IMR-90 (cell line): Measurements from ENCODE around the gene CDKAL1. TPM values are rescaled to one million over a fixed set of nuclear protein-coding genes. Genes with fewer than 3 reads are reported as not detected.

Source experiments
- ATAC-seq: fragments of 200-7000 bp; cut with Tn5 transposase; 2 replicates; pipeline ENCODE4 v1.9.1; 2020; ENCODE audit warnings: low read depth, mild to moderate bottlenecking, moderate library complexity
- BruUV-seq: library from RNA; stranded (reverse); fragments of 400-500 nt; replicated peaks from 2 replicates; lab custom pipeline; 2021; lab: Mats Ljungman, UMichigan
- CTCF ChIA-PET: fragments of 300-600 bp; formaldehyde crosslinking; extraction: SDS; loops from one replicate; lab custom pipeline; 2021; ENCODE audit warnings: antibody characterized with exemption; lab: Yijun Ruan, JAX
- POLR2A ChIA-PET: fragments of 300-600 bp; sonication (Branson Sonifier 250); formaldehyde crosslinking; loops from one replicate; lab custom pipeline; 2022; ENCODE audit warnings: antibody characterized with exemption; ENCODE audit not compliant: unreplicated experiment; lab: Charles Lee
- DNase-seq: peaks from one replicate; pipeline ENCODE4 v3.0.0; 2013
- H2AFZ ChIP-seq: replicated peaks from 2 replicates; pipeline ENCODE3; 2013; ENCODE audit warnings: low read length, mild to moderate bottlenecking; ENCODE audit not compliant: poor library complexity
- H2AK5ac ChIP-seq: 2 replicates; pipeline ENCODE4 v1.6.1; 2013; ENCODE audit warnings: low read depth, low read length, inconsistent platforms
- H2AK9ac ChIP-seq: replicated peaks from 2 replicates; pipeline ENCODE3; 2013; ENCODE audit warnings: mild to moderate bottlenecking, low read depth, low read length, moderate library complexity; ENCODE audit not compliant: poor library complexity
- H2BK120ac ChIP-seq: 2 replicates; pipeline ENCODE4 v1.6.1; 2013; ENCODE audit warnings: low read depth, low read length, inconsistent platforms
- H2BK15ac ChIP-seq: 3 replicates; pipeline ENCODE4 v1.6.1; 2013; ENCODE audit warnings: low read depth, low read length, inconsistent platforms
- H2BK20ac ChIP-seq: 2 replicates; pipeline ENCODE4 v1.6.1; 2013; ENCODE audit warnings: low read depth, mild to moderate bottlenecking, inconsistent platforms, low read length, moderate library complexity
- H2BK5ac ChIP-seq: 2 replicates; pipeline ENCODE4 v1.6.1; 2013; ENCODE audit warnings: mild to moderate bottlenecking, low read depth, low read length, inconsistent platforms; ENCODE audit not compliant: poor library complexity, severe bottlenecking
- H3K14ac ChIP-seq: replicated peaks from 2 replicates; pipeline ENCODE4 v1.6.1; 2013; ENCODE audit warnings: low read depth, low read length, inconsistent platforms
- H3K18ac ChIP-seq: 2 replicates; pipeline ENCODE4 v1.6.1; 2013; ENCODE audit warnings: low read depth, low read length, control low read depth
- H3K23ac ChIP-seq: 2 replicates; pipeline ENCODE4 v1.6.1; 2013; ENCODE audit warnings: low read depth, low read length, inconsistent platforms
- H3K27ac ChIP-seq: 2 replicates; pipeline ENCODE4 v1.5.1; 2013; ENCODE audit warnings: mild to moderate bottlenecking, control low read depth, low read length; ENCODE audit not compliant: insufficient read depth
- H3K27me3 ChIP-seq: 2 replicates; pipeline ENCODE4 v1.6.1; 2013; ENCODE audit warnings: low read length; ENCODE audit not compliant: control insufficient read depth, insufficient read depth
- H3K36me3 ChIP-seq: 2 replicates; pipeline ENCODE4 v1.6.1; 2013; ENCODE audit warnings: low read length, mixed read lengths; ENCODE audit not compliant: control insufficient read depth, insufficient read depth
- H3K4ac ChIP-seq: 2 replicates; pipeline ENCODE4 v1.6.1; 2013; ENCODE audit warnings: low read depth, low read length, inconsistent platforms
- H3K4me1 ChIP-seq: 2 replicates; pipeline ENCODE4 v1.6.1; 2013; ENCODE audit warnings: low read length, mixed read lengths; ENCODE audit not compliant: control insufficient read depth, insufficient read depth
- H3K4me2 ChIP-seq: 2 replicates; pipeline ENCODE4 v1.6.1; 2013; ENCODE audit warnings: low read depth, mild to moderate bottlenecking, control low read depth, low read length, moderate library complexity
- H3K4me3 ChIP-seq: 2 replicates; pipeline ENCODE4 v1.5.1; 2013; ENCODE audit warnings: low read depth, mild to moderate bottlenecking, control low read depth, low read length, moderate library complexity; ENCODE audit not compliant: insufficient read depth
- H3K56ac ChIP-seq: 2 replicates; pipeline ENCODE4 v1.6.1; 2013; ENCODE audit warnings: low read length, inconsistent platforms; ENCODE audit not compliant: insufficient read depth; ENCODE audit errors: extremely low read depth
- H3K79me1 ChIP-seq, 2 experiments: 2 replicates each; pipeline ENCODE4 v1.6.1; 2013; ENCODE audit warnings: low read length in 2 of 2, inconsistent platforms in 1 of 2, low read depth in 1 of 2
- H3K9ac ChIP-seq: 2 replicates; pipeline ENCODE4 v1.6.1; 2013; ENCODE audit warnings: low read depth, low read length, control low read depth
- H3K9me1 ChIP-seq: 2 replicates; pipeline ENCODE4 v1.6.1; 2013; ENCODE audit warnings: low read length, inconsistent platforms; ENCODE audit not compliant: insufficient read depth
- H3K9me3 ChIP-seq: 2 replicates; pipeline ENCODE4 v1.6.1; 2013; ENCODE audit warnings: low read length; ENCODE audit not compliant: control insufficient read depth, insufficient read depth
- H4K20me1 ChIP-seq: 2 replicates; pipeline ENCODE4 v1.6.1; 2013; ENCODE audit warnings: low read length, inconsistent platforms; ENCODE audit not compliant: insufficient read depth
- H4K5ac ChIP-seq: 2 replicates; pipeline ENCODE4 v1.6.1; 2013; ENCODE audit warnings: mild to moderate bottlenecking, low read depth, low read length, control low read depth
- H4K8ac ChIP-seq, 2 experiments: 2 replicates each; pipeline ENCODE4 v1.6.1; 2013; ENCODE audit warnings: low read depth in 2 of 2, low read length in 2 of 2, control low read depth in 1 of 2, inconsistent platforms in 1 of 2
- H4K91ac ChIP-seq: 2 replicates; pipeline ENCODE4 v1.6.1; 2013; ENCODE audit warnings: low read depth, low read length, inconsistent platforms; ENCODE audit not compliant: insufficient read depth
- BHLHE40 ChIP-seq: fragments of 150-350 bp; IDR thresholded peaks from 2 replicates; pipeline ENCODE4 v1.6.1; 2016; ENCODE audit warnings: mild to moderate bottlenecking, low read depth, low read length
- CEBPB ChIP-seq: IDR thresholded peaks from 2 replicates; pipeline ENCODE4 v1.6.1; 2012; ENCODE audit warnings: low read depth, low read length, improper control_type of control experiment
- CHD1 ChIP-seq: IDR thresholded peaks from 2 replicates; pipeline ENCODE4 v1.6.1; 2012; ENCODE audit warnings: low read depth, low read length, improper control_type of control experiment
- CTCF ChIP-seq: conservative IDR thresholded peaks from 2 replicates; pipeline ENCODE4 v1.5.1; 2012; ENCODE audit warnings: mild to moderate bottlenecking, low read depth, low read length, improper control_type of control experiment
- ELK1 ChIP-seq: fragments of 150-350 bp; IDR thresholded peaks from 2 replicates; pipeline ENCODE4 v1.6.1; 2016; ENCODE audit warnings: low read depth, mild to moderate bottlenecking, low read length, moderate library complexity, borderline replicate concordance
- FOS ChIP-seq: fragments of 150-350 bp; IDR thresholded peaks from 2 replicates; pipeline ENCODE4 v1.6.1; 2016; ENCODE audit warnings: low read depth, low read length
- MAFK ChIP-seq: IDR thresholded peaks from 2 replicates; pipeline ENCODE4 v1.6.1; 2012; ENCODE audit warnings: low read depth, low read length, improper control_type of control experiment
- MAZ ChIP-seq: IDR thresholded peaks from 2 replicates; pipeline ENCODE4 v1.6.1; 2012; ENCODE audit warnings: low read depth, mild to moderate bottlenecking, low read length, improper control_type of control experiment, moderate library complexity, borderline replicate concordance
- MXI1 ChIP-seq: IDR thresholded peaks from 2 replicates; pipeline ENCODE4 v1.6.1; 2012; ENCODE audit warnings: low read depth, mild to moderate bottlenecking, low read length, moderate library complexity, borderline replicate concordance
- NFE2L2 ChIP-seq: fragments of 150-350 bp; IDR thresholded peaks from 2 replicates; pipeline ENCODE4 v1.6.1; 2016; ENCODE audit warnings: low read depth, mild to moderate bottlenecking, low read length
- POLR2A ChIP-seq: IDR thresholded peaks from 2 replicates; pipeline ENCODE4 v1.6.1; 2012; ENCODE audit warnings: mild to moderate bottlenecking, low read depth, low read length
- RAD21 ChIP-seq: IDR thresholded peaks from 2 replicates; pipeline ENCODE4 v1.6.1; 2012; ENCODE audit warnings: low read length, improper control_type of control experiment
- RCOR1 ChIP-seq: IDR thresholded peaks from 2 replicates; pipeline ENCODE4 v1.6.1; 2012; ENCODE audit warnings: mild to moderate bottlenecking, low read length, improper control_type of control experiment; ENCODE audit not compliant: insufficient replicate concordance
- RFX5 ChIP-seq: IDR thresholded peaks from 2 replicates; pipeline ENCODE4 v1.8.0; 2012; ENCODE audit warnings: low read depth, mild to moderate bottlenecking, low read length, moderate library complexity
- SMC3 ChIP-seq: fragments of 150-350 bp; IDR thresholded peaks from 2 replicates; pipeline ENCODE4 v1.6.1; 2016; ENCODE audit warnings: low read depth, mild to moderate bottlenecking, antibody characterized with exemption, low read length, moderate library complexity
- USF2 ChIP-seq: fragments of 150-350 bp; IDR thresholded peaks from 2 replicates; pipeline ENCODE4 v1.6.1; 2017; ENCODE audit warnings: mild to moderate bottlenecking, antibody characterized with exemption, low read length, low read depth
- WGBS, 2 experiments: methylation state at CpG; one replicate each; pipeline versions ENCODE4 v1.1.5 to v1.1.7; 2013; ENCODE audit warnings: missing lambda C conversion rate in 2 of 2; ENCODE audit not compliant: insufficient read length in 1 of 2; ENCODE audit errors: extremely low coverage in 2 of 2; 5-methylcytosine and 5-hydroxymethylcytosine counted together
- dilution Hi-C: fragments of 300-500 bp; cut with HindIII; formaldehyde crosslinking; loops from one replicate; pipeline ENCODE4 v1.14.3; 2018; ENCODE audit warnings: low sequenced_read_pairs; ENCODE audit not compliant: unreplicated experiment
- in situ Hi-C: fragments of 300-500 bp; cut with MboI; formaldehyde crosslinking; loops from 3 replicates; pipeline ENCODE4 v1.14.3; 2019; ENCODE audit warnings: low sequenced_read_pairs, inconsistent platforms, mixed read lengths
- intact Hi-C: fragments of 100-400 bp; cut with micrococcal nuclease; formaldehyde crosslinking; loops from 2 replicates; pipeline ENCODE4 v1.10.0; 2022
- polyA plus RNA-seq, 3 experiments: library from polyadenylated mRNA; depleted of rRNA; stranded (reverse); fragments of >200 nt; gene quantifications; 2 replicates each; pipeline ENCODE4 v1.2.3, GENCODE V29; 2012; ENCODE audit warnings: low replicate concordance in 1 of 3
- total RNA-seq: library from RNA; depleted of rRNA; stranded (reverse); fragments of >200 nt; gene quantifications from 2 replicates; pipeline ENCODE4 v1.2.3, GENCODE V29; 2012

Gene CDKAL1
- total and polyA plus RNA-seq, 2 of the 4 experiments (the other 2 are of a cell fraction): 3.7 to 13.1 TPM

GRCh38 chr6:20965915-20966314, 431.7 kb downstream of the CDKAL1 start:
- Histone ChIP-seq H3K27ac (no peak overlapping the region), H3K79me1 (no peaks in the 10 kb centered on the region), H4K8ac (no peak overlapping the region), H3K18ac (no peak overlapping the region), H3K9me1 (no peaks in the 10 kb centered on the region), H2AK9ac (no peak overlapping the region), H3K56ac (no peak overlapping the region), H4K91ac (no peak overlapping the region), H3K9me3 (peaks cover 3% of the 10 kb centered on the region; the same call in 1 of the 2 replicates), H4K5ac (no peak overlapping the region), H3K27me3 (no peaks in the 10 kb centered on the region), H3K4me3 (no peak overlapping the region), H3K4me2 (no peak overlapping the region), H2AFZ (no peak overlapping the region), H3K23ac (no peak overlapping the region), H3K14ac (no peak overlapping the region), H2AK5ac (no peak overlapping the region), H3K4me1 (no peaks in the 10 kb centered on the region), H2BK120ac (no peak overlapping the region), H3K9ac (no peak overlapping the region), H4K20me1 (no peaks in the 10 kb centered on the region), H2BK5ac (no peak overlapping the region), H3K4ac (no peak overlapping the region), H3K36me3 (no peaks in the 10 kb centered on the region), H2BK20ac (no peak overlapping the region), H2BK15ac (no peak overlapping the region)
- in situ Hi-C loops (no loop called here), intact Hi-C loops (no loop called here), dilution Hi-C loops (no loop called here)
- TF ChIP-seq USF2 (no peak), NFE2L2 (no peak), POLR2A (no peak), MAFK (no peak), RCOR1 (no peak), FOS (no peak), ELK1 (no peak), SMC3 (no peak), RFX5 (no peak), MAZ (no peak), CHD1 (no peak), CTCF (no peak), CEBPB (no peak), BHLHE40 (no peak), RAD21 (no peak), MXI1 (no peak)
- ATAC-seq (no peak), DNase-seq (no peak)
- POLR2A ChIA-PET: no interaction called here
- CTCF ChIA-PET: no interaction called here
- WGBS, 2 experiments: no CpG with 5 or more reads among the region's 5 CpGs
- BruUV-seq: no TSS peak
